Measurements from ENCODE around the gene GPS2. TPM values are rescaled to one million over a fixed set of nuclear protein-coding genes. Genes with fewer than 3 reads are reported as not detected.
A peak's percentile ranks its signal among the peaks of the same experiment; 100 is the strongest.

The GPS2 gene
- total RNA-seq, 4 donors from 2014 or later, result 66.9 to 104 (median 82.5) TPM

DNA sequence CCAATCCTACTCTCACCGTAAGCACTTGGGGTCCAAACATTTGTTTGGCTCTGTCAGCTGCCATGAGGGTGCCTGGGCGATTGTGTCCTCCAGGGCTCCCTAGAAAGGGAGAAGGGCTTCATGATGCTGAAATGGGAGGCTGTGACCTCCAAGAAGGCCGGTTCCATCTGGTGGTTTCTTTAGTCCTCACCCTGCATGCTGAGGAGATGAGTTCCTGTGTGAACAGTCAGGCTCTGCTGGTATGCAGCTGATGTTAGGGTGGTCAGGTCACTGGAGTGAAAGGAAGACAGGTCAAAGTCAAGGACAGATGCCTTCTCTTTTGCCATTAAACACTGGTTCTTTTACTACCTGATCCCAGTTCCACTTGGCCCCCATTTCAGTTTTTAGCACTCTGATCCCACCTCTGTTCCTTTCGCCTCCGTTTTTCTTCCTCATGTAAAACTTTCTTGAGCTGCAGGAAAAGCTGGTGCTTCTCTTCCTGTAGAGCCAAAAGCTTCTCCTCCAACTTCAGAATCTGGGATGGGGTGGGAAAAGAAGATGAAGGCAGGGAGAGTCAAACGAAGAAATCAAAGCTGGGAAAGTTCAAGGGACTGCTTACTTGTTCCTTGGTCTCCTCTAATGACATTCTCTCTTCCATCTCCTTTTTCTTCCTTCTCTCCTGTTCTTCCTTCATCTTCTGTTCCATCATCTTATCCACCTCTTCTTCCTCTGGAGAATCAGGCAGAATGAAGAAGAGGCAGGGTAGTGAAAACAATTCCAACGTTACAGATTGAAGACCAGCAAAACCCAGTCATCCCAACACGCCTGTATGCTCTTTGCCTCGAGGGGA lies 1.1 kb downstream of the GPS2 start:
- Histone ChIP-seq H3K4me1 (peaks cover 4 to 66% (median 35%) of the 10 kb centered on the region in 3 donors), H3K4me3 (peak overlapping the region; percentile 85 to 96), H3K9me3 (no peaks in the 10 kb centered on the region), H3K36me3 (peaks cover 3 to 86% of the 10 kb centered on the region in 2 donors), H3K27me3 (no peaks in the 10 kb centered on the region), H3K27ac (peak overlapping the region; percentile 77 to 98 (median 96))
- WGBS, 2 donors (ENCODE audit: low coverage in 1 of 2), result 26 to 92% methylated on average over 2 to 6 of the region's 9 CpGs
- TF ChIP-seq CTCF (IDR thresholded peaks at IDR 0.05) (no peak), POLR2A (IDR thresholded peaks at IDR 0.05) (no peak), EP300 (IDR thresholded peaks at IDR 0.05) (no peak), POLR2AphosphoS5 (IDR thresholded peaks at IDR 0.05) (no peak)
- ATAC-seq, result no peak

DNA sequence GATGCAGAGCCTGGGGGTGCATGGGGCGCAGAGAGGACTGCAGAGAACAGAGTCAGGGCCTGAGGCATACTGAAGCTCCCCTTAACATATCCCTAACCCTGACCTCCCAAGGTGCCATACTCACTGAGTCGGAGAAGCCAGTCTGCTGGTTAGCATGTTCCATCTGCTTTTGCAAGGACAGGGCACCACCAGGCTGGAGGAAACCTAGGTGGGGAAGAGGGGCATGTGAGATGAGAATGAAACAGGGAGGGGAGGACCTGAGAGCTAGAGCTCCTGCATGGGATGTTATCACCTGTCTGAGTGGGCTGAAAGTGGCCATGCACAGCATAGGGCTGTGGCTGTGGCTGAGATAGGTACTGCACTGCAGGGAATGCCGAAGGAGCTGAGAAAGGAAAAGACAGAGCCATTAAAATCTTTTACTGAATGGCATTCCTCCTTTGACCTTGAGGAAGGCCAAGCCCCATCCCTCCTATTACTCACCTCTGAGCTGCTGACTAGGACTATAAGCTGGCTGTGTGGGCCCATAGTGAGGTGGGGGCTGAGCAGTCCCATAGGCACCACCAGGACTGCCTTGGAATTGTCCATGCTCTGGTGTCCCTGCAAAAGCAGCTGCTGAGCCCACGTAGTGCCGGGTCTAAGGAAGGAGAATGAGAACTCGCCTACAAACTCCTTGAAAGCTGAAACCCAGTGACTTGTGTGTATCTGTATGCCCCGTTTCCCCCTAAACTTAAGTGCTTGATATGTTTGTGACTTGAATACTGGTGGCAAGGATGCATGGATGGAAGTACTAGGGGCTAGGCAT lies 1.9 kb downstream of the GPS2 start:
- TF ChIP-seq CTCF (IDR thresholded peaks at IDR 0.05) (peak in 1 of 4 experiments; percentile 9), POLR2A (IDR thresholded peaks at IDR 0.05) (no peak)
- WGBS, 2 donors (ENCODE audit: low coverage in 1 of 2), result 77 to 93% methylated on average over 4 of the region's 7 CpGs
- H3K4me3 ChIP-seq, result no peak overlapping the region
- H3K27ac ChIP-seq, result peak overlapping the region in 3 of 4 donors; percentile 94 to 98 (median 97)
- no peak for ATAC-seq
- H3K4me1 ChIP-seq, result peaks cover 5 to 74% (median 37%) of the 10 kb centered on the region in 3 donors
- no peaks in the 10 kb centered on the region for H3K9me3 ChIP-seq
- H3K27me3 ChIP-seq, result no peaks in the 10 kb centered on the region
- H3K36me3 ChIP-seq, result peaks cover 3 to 78% of the 10 kb centered on the region in 2 donors

- Histone ChIP-seq H3K4me3 (no peak overlapping the region), H3K27ac (peak overlapping the region in 3 of 4 donors; percentile 94 to 98 (median 97)), H3K9me3 (no peaks in the 10 kb centered on the region), H3K27me3 (no peaks in the 10 kb centered on the region), H3K36me3 (peaks cover 3 to 71% of the 10 kb centered on the region in 2 donors), H3K4me1 (peaks cover 5 to 74% (median 37%) of the 10 kb centered on the region in 3 donors)
- 69 to 85% methylated on average over 2 to 4 of the region's 7 CpGs for WGBS, 2 donors (ENCODE audit: low coverage in 1 of 2)
- no peak for ATAC-seq
- TF ChIP-seq EP300 (IDR thresholded peaks at IDR 0.05) (no peak), POLR2A (IDR thresholded peaks at IDR 0.05) (no peak), CTCF (IDR thresholded peaks at IDR 0.05) (no peak), POLR2AphosphoS5 (IDR thresholded peaks at IDR 0.05) (no peak)
Measured at GRCh38 chr17:7312432-7313087, 2.6 kb downstream of the GPS2 start.

DNA sequence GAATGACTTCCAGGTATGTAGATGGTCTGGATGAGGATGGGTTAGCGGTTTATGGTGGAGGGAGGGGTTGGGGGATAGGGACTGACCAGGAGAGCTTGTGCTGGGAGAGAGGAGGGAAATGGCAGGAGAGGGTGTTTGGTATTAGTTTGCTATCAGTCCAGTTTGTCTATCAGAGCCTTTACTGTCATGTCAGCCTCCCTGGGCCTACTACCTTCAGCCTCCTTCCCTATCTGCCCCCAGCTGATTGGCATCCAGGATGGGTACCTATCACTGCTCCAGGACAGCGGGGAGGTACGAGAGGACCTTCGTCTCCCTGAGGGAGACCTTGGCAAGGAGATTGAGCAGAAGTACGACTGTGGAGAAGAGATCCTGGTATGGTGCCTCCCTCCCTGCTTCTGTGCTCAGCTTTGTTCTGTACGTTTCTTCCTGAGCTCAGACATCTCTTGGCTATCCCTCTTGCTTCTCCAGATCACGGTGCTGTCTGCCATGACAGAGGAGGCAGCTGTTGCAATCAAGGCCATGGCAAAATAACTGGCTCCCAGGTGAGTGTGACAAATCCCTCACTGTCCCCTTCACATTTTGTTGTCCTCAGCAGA lies 4.0 kb downstream of the GPS2 start:
- WGBS, 2 donors (ENCODE audit: low coverage in 1 of 2), result 63% methylated on average over 3 of the region's 7 CpGs; no CpG with 5 or more reads in 1 of the 2 donors
- Histone ChIP-seq H3K36me3 (peaks cover 3 to 57% of the 10 kb centered on the region in 2 donors), H3K4me3 (no peak overlapping the region), H3K27me3 (no peaks in the 10 kb centered on the region), H3K9me3 (no peaks in the 10 kb centered on the region), H3K4me1 (peaks cover 5 to 75% (median 39%) of the 10 kb centered on the region in 3 donors), H3K27ac (peak overlapping the region in 2 of 4 donors; percentile 25 to 100)
- TF ChIP-seq POLR2A (IDR thresholded peaks at IDR 0.05) (no peak), POLR2AphosphoS5 (IDR thresholded peaks at IDR 0.05) (no peak), EP300 (IDR thresholded peaks at IDR 0.05) (no peak), CTCF (IDR thresholded peaks at IDR 0.05) (no peak)
- ATAC-seq, result no peak
